Neural progenitor cell (in vitro differentiated cells): ENCODE measurements around the gene ICA1L.

Experiments
- EZH2 ChIP-seq: fragments of 200-600 bp; sonication (generic); IDR thresholded peaks from 2 replicates; pipeline ENCODE4 v1.6.1; 2017; ENCODE audit warnings: antibody characterized with exemption, mild to moderate bottlenecking, moderate library complexity
- TF ChIP-seq, protein P1 (sequence below): fragments of 200-600 bp; sonication (generic); IDR thresholded peaks from 2 replicates; pipeline ENCODE4 v1.5.1; 2017; ENCODE audit warnings: antibody characterized with exemption, mild to moderate bottlenecking

- TF ChIP-seq EZH2 = no peak
- TF ChIP-seq, protein P1, sequence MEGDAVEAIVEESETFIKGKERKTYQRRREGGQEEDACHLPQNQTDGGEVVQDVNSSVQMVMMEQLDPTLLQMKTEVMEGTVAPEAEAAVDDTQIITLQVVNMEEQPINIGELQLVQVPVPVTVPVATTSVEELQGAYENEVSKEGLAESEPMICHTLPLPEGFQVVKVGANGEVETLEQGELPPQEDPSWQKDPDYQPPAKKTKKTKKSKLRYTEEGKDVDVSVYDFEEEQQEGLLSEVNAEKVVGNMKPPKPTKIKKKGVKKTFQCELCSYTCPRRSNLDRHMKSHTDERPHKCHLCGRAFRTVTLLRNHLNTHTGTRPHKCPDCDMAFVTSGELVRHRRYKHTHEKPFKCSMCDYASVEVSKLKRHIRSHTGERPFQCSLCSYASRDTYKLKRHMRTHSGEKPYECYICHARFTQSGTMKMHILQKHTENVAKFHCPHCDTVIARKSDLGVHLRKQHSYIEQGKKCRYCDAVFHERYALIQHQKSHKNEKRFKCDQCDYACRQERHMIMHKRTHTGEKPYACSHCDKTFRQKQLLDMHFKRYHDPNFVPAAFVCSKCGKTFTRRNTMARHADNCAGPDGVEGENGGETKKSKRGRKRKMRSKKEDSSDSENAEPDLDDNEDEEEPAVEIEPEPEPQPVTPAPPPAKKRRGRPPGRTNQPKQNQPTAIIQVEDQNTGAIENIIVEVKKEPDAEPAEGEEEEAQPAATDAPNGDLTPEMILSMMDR = no peak
These were observed 22.8 kb downstream of the ICA1L start for GRCh38 chr2:202848813-202849212.
